H1 (cell line): ENCODE measurements around the gene RAB25. TPM values are rescaled to one million over a fixed set of nuclear protein-coding genes. Genes with fewer than 3 reads are reported as not detected.

Experiments used
- CHD7 ChIP-seq: fragments of 300-600 bp; sonication (generic); IDR thresholded peaks from 2 replicates; pipeline ENCODE4 v1.7.1; 2012; ENCODE audit warnings: low read length, moderate library complexity, mild to moderate bottlenecking, inconsistent platforms; ENCODE audit not compliant: insufficient replicate concordance
- CREB1 ChIP-seq: IDR thresholded peaks from 2 replicates; pipeline ENCODE4 v1.6.1; 2012; ENCODE audit warnings: inconsistent platforms
- GTF2F1 ChIP-seq: IDR thresholded peaks from 2 replicates; pipeline ENCODE4 v1.6.1; 2012; ENCODE audit warnings: low read depth, low read length, improper control_type of control experiment, borderline replicate concordance
- HDAC6 ChIP-seq: IDR thresholded peaks from one replicate; pipeline ENCODE4 v1.7.1; 2012; ENCODE audit warnings: low read depth, mild to moderate bottlenecking, inconsistent platforms, low read length, moderate library complexity
- KDM4A ChIP-seq: IDR thresholded peaks from one replicate; pipeline ENCODE4 v1.7.1; 2012; ENCODE audit warnings: low read depth, mild to moderate bottlenecking, moderate library complexity, low read length, inconsistent platforms; ENCODE audit not compliant: severe bottlenecking
- RBBP5 ChIP-seq: IDR thresholded peaks from 2 replicates; pipeline ENCODE4 v1.7.1; 2012; ENCODE audit warnings: low read depth, mild to moderate bottlenecking, inconsistent platforms, low read length, moderate library complexity, borderline replicate concordance
- RXRA ChIP-seq: IDR thresholded peaks from 2 replicates; pipeline ENCODE4 v1.6.1; 2011; ENCODE audit warnings: low read depth, mild to moderate bottlenecking, low read length, moderate library complexity; ENCODE audit not compliant: insufficient read depth
- SP2 ChIP-seq: IDR thresholded peaks from 2 replicates; pipeline ENCODE4 v1.6.1; 2012; ENCODE audit warnings: mild to moderate bottlenecking, low read length, inconsistent platforms
- TAF7 ChIP-seq: optimal IDR thresholded peaks from 2 replicates; pipeline ENCODE3; 2011; ENCODE audit warnings: low read depth, mild to moderate bottlenecking, inconsistent platforms, low read length, moderate library complexity, borderline replicate concordance
- TCF12 ChIP-seq: IDR thresholded peaks from 2 replicates; pipeline ENCODE4 v1.6.1; 2011; ENCODE audit warnings: low read depth, mild to moderate bottlenecking, low read length
- TEAD4 ChIP-seq: IDR thresholded peaks from 2 replicates; pipeline ENCODE4 v1.6.1; 2012; ENCODE audit warnings: low read depth, low read length, inconsistent platforms, mixed read lengths
- polyA plus RNA-seq, 7 experiments: library from polyadenylated mRNA; depleted of rRNA in 3 of 7; stranded (reverse) in 5 of 7; unstranded in 2 of 7; fragments of >200 nt in 5 of 7; fragments of 200-250 nt in 2 of 7; gene quantifications; 1 replicate in 5 of 7; 2 replicates in 1 of 7; 4 replicates in 1 of 7; pipeline versions ENCODE4 v1.2.1 to v1.2.3, GENCODE V29; 2011 to 2013; ENCODE audit warnings: missing spikeins in 2 of 7, mixed read lengths in 2 of 7
- total RNA-seq: library from RNA; stranded (reverse); fragmentation: NEBNext Ultra II Directional; extraction: Animal tissue kit (Norgen Biotek cat#: 25700); gene quantifications from 2 replicates; pipeline ENCODE4 v1.2.1, GENCODE V29; 2021

RAB25 gene
- total and polyA plus RNA-seq, 2 of the 8 experiments (the other 6 are each of a cell fraction or from before 2014, with no cell fraction given): 34.8 to 98.2 TPM

- TF ChIP-seq CHD7 (no peak), TAF7 (no peak), TCF12 (no peak), SP2 (no peak), TEAD4 (no peak), RBBP5 (no peak), KDM4A (no peak), HDAC6 (no peak), RXRA (no peak), GTF2F1 (no peak), CREB1 (no peak; the same call in 1 of the 2 replicates)
These were observed 40.5 kb upstream of the RAB25 start, which contains the start of gene SSR2 (continued) for GRCh38 chr1:156020293-156021092.
